HG02943 (cell line): ENCODE data around the gene MRNIP.
"Not testable (repeated sequence)": the region's sequence is repeated elsewhere in the genome, so short reads cannot be mapped to it uniquely, and the experiment has no call there.

Experiments used
- ATAC-seq: cut with Tn5 transposase; IDR thresholded peaks from one replicate; pipeline ENCODE4 v1.9.1; 2021; ENCODE audit warnings: mild to moderate bottlenecking, low read depth, moderate library complexity; ENCODE audit not compliant: unreplicated experiment

Gene MRNIP

DNA sequence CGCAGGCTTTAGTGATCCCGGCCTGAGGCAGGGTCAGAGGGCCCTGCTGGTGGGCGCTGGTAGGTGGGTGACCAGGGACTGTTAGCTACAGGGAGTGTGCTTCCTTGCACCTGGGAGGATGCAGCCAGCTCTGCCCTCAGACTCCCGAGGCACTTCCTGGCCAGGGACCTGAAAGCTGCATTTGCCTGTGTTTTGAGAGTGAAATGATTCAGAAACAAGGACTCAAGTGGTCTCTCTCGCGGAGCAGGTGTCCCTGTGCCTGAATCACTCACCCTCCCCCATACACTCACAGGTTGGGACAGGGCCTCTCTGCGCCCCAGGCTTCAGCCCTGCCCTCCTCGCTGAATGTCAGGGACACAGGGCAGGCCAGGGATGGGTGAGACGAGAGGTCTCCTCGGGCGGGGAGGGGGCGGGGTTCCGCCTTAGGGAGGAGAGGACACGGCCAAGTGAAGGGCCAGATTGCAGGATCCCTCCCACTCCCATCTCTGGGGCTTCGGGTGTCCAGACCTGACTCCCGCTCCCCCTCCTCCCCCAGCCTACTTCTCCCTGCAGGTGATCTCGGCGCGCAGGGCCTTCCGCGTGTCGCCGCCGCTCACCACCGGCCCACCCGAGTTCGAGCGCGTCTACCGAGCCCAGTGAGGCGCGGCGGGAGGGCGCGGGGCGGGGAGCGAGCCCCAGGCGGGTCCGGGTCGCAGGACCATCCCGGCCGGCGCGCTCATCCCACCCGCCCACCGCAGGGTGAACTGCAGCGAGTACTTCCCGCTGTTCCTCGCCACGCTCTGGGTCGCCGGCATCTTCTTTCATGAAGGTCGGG lies 63.4 kb downstream of the MRNIP start:
- no peak for ATAC-seq

DNA sequence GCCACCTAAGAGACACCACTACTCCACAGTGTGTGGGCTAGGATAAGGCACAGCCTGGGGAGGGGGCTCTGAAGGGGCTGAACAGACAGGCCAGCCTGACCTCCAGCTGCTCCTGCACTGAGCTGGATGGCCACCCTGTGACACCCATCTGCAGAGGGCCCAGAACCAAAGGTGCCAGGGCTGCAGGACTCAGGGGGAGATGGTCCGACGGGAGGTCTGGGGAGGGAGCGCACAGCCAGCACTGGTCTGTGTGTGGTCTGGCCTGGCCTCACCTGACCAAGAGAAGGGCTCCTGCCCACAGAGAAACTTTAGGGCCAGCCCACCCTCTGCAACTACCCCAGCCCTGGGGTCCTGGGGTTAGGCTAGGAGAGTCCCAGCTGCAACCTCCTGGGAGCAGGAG lies 64.0 kb downstream of the MRNIP start:
- no peak for ATAC-seq

DNA sequence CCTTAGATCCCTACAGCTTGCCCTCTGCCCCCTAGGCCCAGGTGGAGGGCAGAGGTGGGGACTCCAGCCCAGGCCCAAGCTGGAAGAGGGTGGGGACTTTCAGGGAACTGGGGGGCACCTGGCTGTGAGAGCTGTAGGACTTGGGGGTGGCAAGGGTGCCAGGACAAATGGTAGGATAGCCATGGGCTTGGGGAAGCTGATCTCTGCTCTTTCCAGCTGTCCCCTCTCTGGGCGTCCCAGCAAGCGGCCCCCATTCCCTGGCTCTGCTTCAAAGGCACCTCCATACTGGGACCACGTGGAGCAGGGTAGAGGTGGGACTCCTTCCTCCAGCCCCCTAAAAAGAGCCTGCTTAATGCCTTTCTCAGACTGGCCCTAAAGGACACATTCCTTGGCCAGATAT lies 64.4 kb downstream of the MRNIP start:
- ATAC-seq, result no peak

GRCh38 chr5:179793468-179794139 lies 65.0 kb downstream of the MRNIP start, which contains the start of gene LTC4S:
LTC4S (plus strand) TSS chr5:179793986; CDS start chr5:179794081, 95 bp downstream.
- no peak for ATAC-seq

- no peak for ATAC-seq
Observed at GRCh38 chr5:179792612-179793467, 65.8 kb downstream of the MRNIP start.

- no peak for ATAC-seq
Observed at GRCh38 chr5:179791881-179792611, 66.6 kb downstream of the MRNIP start.

DNA sequence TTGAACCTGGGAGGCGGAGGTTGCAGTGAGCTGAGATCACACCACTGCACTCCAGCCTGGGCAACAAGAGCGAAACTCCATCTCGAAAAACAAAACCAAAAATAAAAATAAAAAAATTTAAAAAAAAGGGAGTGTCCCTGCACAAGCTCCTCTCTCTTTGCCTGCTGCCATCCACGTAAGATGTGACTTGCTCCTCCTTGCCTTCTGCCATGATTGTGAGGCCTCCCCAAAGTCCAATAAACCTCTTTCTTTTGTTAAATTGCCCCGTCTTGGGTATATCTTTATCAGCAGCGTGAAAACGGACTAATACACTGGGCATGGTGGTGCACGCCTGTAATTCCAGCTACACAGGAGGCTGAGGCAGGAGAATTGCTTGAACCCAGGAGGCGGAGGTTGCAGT lies 69.3 kb downstream of the MRNIP start:
- not testable (repeated sequence) for ATAC-seq

DNA sequence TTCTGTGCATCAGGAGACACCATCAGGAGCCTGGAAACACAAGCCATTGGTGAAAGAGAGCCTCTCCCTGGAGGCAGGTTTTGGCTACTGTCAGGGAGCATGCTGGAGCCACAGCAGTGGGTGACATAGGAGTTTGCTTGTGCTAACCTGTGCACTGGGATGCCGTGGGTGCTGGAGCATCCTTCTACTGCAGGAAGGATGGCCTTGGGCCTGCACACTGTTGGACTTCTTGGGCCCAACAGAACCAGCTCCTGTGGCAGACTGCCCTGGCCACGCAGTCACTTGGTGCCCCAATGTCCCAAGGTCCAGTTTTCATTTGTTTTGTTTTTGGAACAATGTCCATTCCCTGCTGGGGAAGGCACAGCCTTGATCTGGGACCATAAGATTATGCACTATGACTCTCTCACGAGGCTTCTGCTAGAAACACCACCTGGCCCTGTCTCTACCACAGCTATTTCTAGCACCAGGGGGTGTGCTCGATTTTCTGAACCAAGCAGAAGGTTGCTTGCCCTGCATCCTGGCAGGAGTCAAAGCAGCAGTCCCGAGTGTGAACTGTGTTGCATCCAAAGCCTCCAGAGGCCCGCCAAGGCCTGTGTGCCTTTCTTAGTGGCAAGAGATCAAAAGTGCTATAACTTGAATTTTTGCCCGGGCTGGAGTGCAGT lies 70.3 kb downstream of the MRNIP start:
- no peak for ATAC-seq
